Occipital lobe (tissue), 2 donors: Measurements from ENCODE around the gene TPR. TPM values are rescaled to one million over a fixed set of nuclear protein-coding genes. Genes with fewer than 3 reads are reported as not detected.
"Not testable (repeated sequence)": the region's sequence is repeated elsewhere in the genome, so short reads cannot be mapped to it uniquely, and the experiment has no call there.

Experiments used
- DNase-seq: peaks from one replicate; lab custom pipeline; 2025; lab: John Stamatoyannopoulos, UW
- total RNA-seq: library from RNA; depleted of rRNA; stranded (reverse); fragments of >200 nt; gene quantifications from one replicate; pipeline ENCODE4 v1.2.3, GENCODE V29; 2014

Gene TPR
- 81.3 TPM for total RNA-seq

DNA sequence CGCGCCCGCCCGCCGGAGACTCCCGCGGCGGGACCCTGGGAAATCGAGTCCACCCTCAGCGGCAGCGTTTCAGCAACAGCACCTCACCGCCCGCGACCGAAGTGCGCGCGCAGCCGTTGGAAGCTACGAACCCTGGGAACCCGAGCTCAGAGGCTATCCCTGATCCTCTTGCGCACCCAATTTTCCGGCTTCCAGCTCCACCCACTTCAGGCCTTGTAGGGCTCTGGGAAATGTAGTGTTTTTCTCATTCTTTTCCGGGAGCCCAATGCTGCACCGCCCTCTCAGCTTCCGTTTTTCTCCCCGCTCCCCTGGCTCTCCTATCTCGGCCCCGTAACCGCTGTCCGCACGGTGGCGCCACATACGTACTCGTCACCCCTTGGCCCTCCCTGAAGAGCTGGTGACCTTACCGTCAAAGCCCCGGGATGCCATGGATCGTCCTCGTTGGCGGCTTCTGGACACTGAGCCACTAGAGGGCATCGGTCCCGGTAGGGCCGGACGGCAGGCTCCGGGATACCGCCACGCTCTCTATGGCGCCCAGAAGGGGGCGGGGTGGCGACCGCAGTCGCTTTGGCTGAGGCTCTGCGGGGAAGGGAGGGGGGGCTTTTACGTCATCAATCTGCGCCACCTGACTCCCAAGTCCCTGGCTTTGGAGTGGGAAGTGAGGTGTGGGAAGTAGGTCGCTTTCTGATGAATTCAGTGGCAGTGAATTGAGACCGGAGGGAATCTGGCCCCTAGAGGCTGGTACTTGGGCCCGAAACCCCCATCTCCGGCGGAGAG, at the start of gene TPR, which contains the start of gene ODR4:
Gene TPR (minus strand): TSS at position 102 of the 777 bp plus-strand sequence. CDS start 225 bp downstream, outside the sequence.
Gene ODR4 (plus strand): TSS at position 687 of the 777 bp plus-strand sequence. CDS start 3,948 bp downstream, outside the sequence.
- peak; percentile 99 for DNase-seq

DNA sequence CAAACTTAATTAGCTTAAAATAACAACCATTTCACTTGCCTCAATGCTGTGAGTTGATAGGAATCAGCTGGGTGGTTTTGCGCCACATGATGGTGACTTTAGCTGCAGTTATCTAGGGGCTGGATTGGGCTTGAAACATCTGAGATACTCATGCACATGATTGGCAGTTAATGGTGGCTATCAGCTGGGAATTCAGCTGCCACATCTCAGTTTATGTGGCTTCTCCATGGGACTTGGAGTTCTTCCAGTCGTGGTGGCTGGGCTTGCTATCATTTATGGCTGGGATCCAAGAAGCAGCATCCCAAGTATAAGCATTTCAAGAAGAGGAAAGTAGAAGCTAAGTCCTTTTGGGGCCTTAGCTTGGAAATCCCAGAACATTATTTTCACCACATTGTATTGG, 49.5 kb upstream of the TPR start:
- no peak for DNase-seq

DNA sequence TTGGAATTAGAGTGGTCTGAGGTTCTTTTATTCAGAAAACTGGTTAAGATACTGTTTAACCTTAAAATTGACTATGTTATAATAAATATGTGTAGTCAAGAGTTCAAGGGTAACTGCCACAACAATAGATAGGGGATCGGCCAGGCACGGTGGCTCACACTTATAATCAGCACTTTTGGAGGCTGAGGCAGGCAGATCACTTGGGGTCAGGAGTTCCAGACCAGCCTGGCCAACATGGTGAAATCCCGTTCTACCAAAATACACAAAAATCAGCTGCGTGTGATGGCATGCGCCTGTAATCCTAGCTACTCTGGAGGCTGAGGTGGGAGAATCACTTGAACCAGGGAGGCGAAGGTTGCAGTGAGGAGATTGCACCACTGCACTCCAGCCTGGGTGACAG, 46.4 kb upstream of the TPR start:
- no peak for DNase-seq

DNA sequence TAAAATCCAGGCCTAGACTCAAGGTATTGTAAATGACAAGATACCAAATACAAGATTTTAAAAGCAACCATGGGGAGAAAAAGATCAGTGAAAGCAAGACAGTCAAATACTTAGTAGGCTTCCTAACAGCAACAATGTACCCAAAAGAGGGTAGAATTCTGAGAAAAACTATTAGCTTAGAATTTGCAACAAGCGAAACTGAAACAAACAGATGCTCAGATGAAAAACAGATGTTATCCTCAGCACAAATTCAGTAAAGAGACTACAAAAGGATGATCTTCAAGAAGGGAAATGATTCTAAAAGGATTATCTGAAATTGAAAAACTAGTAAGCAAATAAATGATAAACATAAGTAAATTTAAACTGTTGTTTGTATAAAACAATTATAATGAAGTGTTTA, 45.9 kb upstream of the TPR start:
- no peak for DNase-seq

DNA sequence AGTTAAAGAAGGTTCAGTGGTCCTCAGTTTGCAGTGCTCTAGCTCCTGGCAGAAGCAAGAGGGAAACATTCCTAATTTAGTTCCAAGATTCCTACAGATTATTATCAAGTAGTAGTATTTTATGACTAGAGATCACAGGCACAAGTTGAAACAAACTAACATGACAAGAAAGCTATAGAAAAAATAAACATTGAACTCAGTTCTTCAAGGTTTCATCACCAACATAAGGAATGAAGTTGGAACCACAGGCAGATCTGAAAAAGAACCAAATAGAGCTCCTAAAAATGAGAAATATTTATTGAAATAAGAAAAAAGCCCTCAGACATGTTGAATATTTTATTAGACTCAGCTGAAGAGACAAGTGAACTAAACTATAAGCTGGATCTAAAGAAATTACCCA, 45.3 kb upstream of the TPR start:
- no peak for DNase-seq

DNA sequence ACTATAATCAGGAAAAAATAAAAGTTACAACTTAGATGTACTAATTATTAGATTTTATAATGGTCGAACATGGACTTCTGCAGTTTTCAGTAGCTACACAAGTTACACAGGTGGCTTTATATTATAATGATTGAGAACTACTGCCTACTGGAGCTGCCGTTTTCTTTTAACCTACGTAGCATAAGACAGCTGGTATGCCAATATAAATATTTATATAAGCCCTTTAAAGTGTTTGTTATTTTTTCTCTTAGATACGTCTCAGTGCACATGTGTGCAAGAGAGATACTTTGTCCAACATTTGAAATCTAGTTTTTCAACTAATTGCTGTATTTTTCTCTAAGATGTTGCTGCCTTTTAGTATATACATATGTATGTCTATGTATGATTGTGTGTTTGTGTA, 43.5 kb upstream of the TPR start:
- DNase-seq, result no peak

DNA sequence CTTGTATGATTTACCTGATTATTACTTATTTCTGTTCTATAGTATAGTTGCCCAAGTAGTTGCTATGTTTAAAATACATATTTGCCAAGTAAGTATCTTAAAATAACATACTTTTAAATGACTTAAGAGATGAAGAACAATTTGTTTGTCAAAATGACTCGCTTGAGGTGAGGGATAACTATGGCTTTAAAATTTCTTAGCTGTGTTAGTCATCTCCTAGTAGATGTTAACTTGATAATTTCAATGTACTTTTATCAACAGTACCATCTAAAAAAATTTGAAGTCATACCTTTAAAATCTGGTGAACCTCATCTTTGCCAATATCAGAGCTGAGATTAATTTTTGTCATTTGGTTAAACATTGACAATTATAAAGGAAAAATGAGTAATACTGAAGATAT, 38.3 kb upstream of the TPR start:
- DNase-seq, result no peak

DNA sequence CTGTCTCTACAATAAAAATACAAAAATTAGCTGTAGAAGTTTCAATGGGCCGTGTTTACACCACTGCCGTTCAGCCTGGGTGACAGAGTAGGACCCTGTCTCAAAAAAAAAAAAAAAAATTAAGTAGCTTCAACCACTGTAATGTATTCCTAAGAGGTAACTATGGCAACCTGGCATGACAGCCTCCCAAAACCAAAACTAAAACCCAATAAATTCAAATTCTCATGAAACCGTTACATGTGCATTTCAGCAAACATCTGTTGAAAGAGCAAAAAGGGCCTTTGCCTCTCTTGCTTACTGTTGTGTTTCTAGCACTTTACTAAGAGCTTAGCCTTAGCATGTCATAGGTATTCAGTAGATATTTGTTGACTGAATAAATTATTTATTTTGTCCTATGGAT, 34.0 kb upstream of the TPR start:
- no peak for DNase-seq

DNA sequence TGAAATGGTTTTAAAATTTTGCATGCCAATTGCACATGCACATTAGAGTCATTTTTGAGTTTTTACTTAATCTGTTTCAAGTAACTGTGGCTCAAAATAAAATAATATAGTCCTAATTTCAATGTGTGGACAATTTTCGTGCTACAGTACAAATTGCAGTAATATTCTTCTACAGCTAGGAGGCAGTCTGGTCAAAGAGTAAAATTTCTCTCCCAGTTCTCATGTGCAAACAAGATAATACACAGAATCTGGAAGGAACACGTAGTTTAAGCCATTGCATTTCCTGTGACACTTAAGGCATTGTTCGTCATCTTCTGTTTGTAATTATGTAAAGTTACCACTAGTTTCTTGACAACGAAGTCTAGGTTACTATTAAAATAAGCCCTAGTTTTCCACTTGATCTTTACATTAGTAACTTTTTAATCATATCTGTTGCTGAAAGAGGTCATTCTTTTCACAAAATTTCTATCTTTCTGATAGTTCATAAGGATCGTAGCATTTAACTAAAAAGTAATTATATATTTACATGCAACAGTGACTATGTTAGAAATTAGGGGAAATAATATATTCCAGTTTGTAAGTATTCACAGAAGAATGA, 29.5 kb upstream of the TPR start:
- DNase-seq, result no peak

DNA sequence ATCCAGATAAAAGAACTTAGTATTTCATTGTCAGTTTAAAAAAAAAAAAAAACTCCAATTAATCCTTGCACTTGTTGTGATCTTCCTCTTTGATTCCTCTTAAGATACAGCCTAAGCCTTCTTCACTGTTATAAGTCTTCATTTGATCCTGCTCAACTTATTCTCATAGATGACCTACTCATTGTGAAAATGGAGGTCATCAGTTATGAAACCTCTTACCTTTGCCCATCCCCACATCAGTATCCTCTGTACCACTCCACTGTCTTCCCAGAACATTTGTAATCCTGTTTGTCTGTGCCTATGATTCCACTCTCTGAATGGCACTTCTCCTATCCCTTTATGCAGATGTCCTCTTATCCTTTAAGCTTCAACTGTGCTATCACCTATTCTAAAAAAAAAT, 28.6 kb upstream of the TPR start:
- DNase-seq, result no peak

DNA sequence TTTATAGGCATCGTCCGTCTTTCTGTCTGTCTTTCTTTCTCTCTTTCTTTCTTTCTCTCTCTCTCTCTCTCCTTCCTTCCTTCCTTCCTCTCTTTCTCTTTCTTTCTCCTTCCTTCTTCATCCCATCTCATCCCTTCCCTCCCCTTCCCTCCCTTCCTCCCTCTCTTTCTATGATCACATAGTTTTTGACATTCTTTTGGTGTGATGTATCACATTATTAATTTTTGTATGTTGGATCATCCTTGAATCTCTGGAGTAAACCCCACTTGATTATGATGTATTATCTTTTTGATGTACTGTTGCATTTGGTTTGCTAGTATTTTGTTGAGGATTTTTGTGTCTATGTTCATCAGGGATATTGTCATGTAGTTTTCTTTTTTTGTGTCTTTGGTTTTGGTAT, 26.4 kb upstream of the TPR start:
- DNase-seq, result not testable (repeated sequence)

DNA sequence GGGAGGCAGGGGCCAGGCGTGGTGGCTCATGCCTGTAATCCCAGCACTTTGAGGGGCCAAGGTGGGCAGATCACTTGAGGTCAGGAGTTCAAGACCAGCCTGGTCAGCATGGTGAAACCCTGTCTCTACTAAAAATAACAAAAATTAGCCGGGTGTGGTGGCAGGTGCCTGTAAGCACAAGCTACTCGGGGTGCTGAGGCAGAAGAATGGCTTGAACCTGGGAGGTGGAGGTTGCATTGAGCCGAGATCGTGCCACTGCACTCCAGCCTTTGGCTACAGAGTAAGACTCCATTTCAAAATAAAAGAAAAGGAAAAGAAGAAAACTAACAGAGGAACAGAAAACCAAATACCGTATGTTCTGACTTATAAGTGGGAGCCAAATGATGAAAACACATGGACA, 17.7 kb upstream of the TPR start:
- not testable (repeated sequence) for DNase-seq

DNA sequence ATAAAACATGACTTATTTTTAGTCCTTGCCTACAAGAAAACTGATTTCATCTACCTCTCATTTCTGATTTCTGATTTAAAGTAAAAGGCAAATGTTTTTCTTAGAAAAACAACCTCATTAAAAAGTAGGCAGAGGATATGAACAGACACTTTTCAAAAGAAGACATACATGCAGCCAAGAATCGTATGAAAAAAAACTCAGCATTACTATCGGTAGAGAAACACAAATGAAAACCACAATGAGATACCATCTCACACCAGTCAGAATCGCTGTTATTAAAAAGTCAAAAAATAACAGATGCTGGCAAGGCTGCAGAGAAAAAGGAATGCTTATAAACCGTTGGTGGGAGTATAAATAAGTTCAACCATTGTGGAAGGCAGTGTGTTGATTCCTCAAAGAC, 16.8 kb upstream of the TPR start:
- DNase-seq, result no peak

DNA sequence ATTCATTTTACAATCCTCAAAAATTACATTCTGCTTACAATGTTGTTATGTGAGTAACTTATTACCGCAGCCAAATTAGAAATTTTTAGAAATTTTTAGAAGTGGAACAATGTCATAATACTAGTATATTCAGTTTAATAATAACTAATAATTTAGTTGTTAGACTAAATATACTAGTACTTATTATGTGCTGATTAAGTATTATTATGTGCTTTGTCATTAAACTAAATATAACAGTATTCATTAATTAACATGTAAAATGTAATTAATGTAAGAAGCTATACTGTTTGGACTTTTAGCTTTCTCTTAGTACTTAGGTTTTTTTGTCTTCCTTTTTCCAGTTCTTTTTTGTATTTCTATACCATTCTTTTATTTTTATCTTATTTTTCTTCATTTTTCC, 15.9 kb upstream of the TPR start:
- DNase-seq, result no peak

DNA sequence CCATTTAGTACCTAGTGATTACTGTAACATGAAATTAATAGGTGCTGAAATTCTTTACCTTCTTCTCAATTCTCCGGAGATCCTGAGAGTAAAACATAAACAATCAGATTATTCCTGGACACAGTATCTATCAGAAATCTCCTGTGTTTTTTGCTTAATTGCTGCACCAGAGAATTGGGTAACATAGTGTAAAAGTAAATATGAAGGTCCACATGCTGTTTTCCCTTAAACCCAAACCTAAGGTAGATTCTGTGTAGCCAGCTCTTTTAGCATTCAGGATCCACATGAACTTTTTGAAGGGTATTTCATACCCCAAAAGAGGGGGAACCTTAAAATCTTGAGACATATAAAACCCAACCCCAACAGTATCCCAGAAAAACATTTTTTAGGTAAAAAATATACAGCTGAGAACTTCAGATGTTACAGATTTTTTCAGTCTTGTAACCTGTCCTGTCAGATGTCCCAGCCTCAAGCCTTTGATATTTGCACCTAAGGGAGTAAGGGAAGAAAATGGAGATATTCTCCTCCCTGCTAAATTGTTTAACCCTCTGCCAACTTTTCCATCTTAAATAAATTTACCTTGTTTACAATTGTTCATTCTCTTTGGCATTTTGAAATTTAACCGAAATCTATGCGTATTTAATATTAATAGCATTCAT, 11.8 kb upstream of the TPR start:
- DNase-seq, result no peak

DNA sequence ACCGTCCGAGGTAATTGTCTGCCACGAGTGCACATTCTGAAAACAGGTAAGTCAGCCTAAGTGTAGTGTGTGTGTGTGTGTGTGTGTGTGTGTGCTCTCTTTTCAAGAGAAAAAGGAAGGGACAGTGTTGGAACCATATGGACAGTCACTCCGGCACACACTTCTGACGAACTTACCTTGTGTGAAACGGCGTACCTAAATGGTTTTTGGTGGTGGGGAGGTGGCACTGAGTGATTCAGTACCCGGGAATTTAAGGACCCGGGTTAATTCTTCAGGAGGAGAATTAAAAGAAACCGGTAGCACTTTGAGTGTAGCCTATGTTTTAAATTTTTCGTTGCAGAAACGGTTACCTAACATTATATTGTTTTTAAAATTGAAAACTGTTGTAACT, 871 bp upstream of the TPR start:
- no peak for DNase-seq

DNA sequence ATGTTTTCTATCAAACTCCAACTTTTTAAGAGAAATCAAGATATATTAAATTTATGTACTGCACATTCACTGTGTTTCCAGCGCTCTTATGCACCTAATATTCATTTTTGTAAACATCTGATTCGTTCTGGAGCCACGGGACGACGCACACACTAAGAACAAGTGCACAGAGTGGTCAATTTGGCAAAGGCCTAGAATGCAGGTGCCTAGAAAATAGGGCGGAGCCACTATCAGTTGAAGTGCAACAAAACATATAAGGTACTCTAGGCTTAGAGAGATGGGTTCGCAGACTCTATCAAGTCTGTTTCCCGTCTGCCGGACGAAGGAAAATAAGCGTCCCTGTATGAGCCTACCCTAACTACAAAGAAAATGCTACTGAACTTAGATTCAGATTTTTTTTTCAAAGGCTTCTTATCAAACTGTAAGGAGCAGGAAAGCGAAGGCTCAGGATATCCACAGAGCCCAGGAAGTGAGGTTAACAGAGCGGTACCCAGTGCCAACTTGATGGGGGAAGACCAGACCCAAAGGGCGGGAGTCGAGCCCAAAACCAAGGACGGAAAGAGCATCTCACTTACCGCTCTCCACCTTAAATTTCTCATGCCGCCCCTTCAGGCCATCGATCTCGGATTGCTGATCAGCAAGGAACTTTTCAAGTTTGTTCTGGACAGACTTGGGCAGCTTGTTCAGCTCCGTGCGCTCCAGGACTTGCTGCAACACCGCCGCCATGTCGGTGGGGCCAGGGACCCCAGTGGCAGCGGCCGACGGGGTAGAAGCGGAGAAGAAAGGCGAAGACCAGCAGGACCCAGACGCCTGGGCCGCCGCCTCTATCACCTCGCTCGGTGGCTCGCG, 526 bp downstream of the TPR start:
- no peak for DNase-seq

DNA sequence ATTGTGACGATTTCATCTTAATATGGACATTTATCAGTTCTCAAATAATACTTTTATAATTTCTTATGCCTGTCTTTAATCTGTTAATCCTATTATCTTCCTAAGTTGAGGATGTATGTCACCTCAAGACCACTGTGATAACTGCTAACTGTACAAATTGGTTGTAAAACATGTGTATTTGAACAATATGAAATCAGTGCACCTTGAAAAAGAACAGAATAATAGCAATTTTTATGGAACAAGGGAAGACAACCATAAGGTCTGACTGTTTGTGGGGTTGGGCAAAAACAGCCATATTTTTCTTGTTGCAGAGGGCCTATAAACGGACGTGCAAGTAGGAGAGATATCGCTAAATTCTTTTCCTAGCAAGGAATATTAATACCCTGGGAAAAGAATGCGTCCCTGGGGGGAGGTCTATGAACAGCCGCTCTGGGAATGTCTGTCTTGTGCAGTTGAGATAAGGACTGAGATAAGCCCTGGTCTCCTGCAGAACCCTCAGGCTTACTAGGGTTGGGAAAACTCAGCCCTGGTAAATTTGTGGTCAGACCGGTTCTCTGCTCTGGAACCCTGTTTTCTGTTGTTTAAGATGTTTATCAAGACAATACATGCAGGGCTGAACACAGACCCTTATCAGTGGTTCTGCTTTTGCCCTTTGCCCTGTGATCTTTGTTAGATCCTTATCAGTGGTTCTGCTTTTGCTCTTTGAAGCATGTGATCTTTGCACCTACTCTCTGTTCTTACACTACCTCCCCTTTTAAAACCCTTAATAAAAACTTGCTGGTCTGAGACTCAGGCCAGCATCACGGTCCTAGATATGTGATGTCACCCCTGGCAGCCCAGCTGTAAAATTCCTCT, 27.0 kb downstream of the TPR start:
- not testable (repeated sequence) for DNase-seq

DNA sequence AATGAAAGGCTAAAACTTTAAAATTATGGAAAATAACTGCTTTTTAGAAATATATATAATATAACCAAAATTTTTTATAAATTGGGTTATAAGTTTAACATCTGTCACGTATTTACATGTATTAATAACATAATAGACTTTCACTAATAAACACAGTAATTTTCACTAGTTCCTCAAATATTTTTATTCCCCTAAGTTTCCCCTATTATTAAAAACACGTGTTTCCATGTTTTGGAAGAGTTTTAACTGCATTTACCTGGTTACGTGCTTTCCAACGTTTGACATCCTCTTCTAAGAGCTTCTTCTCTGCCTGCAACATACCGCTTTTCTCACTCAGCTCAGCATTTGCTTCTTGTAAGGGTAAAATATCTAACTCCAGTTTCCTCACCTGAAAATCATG, 34.3 kb downstream of the TPR start:
- DNase-seq, result no peak

DNA sequence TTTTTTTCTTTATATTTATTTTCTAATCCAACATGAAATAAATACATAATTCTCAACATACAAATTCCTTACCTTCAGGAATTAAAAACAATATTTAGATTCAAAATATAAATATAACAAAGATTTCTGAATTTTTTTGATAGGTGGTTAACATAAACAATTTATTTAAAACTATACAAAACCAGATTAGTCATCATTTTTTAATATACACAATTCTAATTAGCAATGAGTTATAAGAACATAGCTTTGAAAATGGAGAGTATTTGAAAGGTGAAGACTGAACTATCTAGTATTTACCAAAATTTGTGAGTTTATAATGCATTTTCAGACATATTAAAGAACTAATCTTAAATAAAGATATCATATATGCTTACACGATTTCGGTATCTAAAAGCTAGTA, 37.5 kb downstream of the TPR start:
- DNase-seq, result no peak

DNA sequence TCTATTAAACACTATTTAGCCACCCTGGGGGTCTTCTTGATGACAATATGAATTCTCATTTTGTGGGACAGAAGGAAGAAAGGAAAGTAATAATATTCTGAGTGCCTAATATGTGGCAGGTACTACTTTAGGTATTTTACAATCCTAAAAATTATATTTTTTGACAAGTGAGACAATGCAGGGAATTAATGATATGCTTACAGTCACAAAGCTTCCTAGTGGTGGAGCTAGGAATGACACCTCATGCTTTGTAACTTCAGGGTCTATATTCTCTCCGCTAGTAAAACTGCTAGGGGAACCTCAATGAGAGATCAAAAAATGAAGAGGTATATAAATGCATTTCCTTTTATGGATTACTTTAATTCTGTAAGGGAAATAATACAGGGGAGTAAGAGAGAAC, 44.3 kb downstream of the TPR start:
- no peak for DNase-seq
